HepG2 (cell line): ENCODE measurements around the gene C20orf96. TPM values are rescaled to one million over a fixed set of nuclear protein-coding genes. Genes with fewer than 3 reads are reported as not detected.
A peak's percentile ranks its signal among the peaks of the same experiment; 100 is the strongest.

Source experiments
- ATAC-seq: fragments of 200-7000 bp; cut with Tn5 transposase; 3 replicates; pipeline ENCODE4 v1.9.1; 2020; ENCODE audit warnings: mild to moderate bottlenecking, moderate library complexity
- BruUV-seq: library from RNA; stranded (reverse); fragments of 400-500 nt; replicated peaks from 2 replicates; lab custom pipeline; 2021; lab: Mats Ljungman, UMichigan
- CTCF ChIA-PET: fragments of 300-600 bp; formaldehyde crosslinking; extraction: SDS; loops from one replicate; lab custom pipeline; 2021; ENCODE audit warnings: low total read pairs, inconsistent platforms, low intra/inter-chr PET ratio; lab: Yijun Ruan, JAX
- POLR2A ChIA-PET: fragments of 350-600 bp; sonication (Branson Sonifier 250); formaldehyde crosslinking; loops from one replicate; lab custom pipeline; 2020; ENCODE audit warnings: antibody characterized with exemption, inconsistent platforms; lab: Yijun Ruan, JAX
- DNase-seq: peaks from one replicate; pipeline ENCODE4 v3.0.0-alpha.2; 2015; ENCODE audit warnings: low spot score
- FAIRE-seq: peaks from 3 replicates; lab custom pipeline; 2011; peaks lifted over from hg19 to GRCh38; lab: Jason Lieb, UNC
- H2AFZ ChIP-seq: one replicate; pipeline ENCODE4 v1.6.1; 2011; ENCODE audit warnings: low read length, inconsistent platforms
- H3K27ac ChIP-seq: fragments of 300-600 bp; 3 replicates; pipeline ENCODE4 v1.8.0; 2011; ENCODE audit warnings: mixed run types, mild to moderate bottlenecking, mixed read lengths, low read length, inconsistent platforms; ENCODE audit not compliant: insufficient read depth; ENCODE audit errors: extremely low read length
- H3K27me3 ChIP-seq, 2 experiments: fragments of 200-600 bp in 1 of 2; 2 replicates in 1 of 2; 3 replicates in 1 of 2; pipeline versions ENCODE4 v1.6.0 to v1.8.0; 2011; ENCODE audit warnings: low read length in 2 of 2, mild to moderate bottlenecking in 2 of 2, moderate library complexity in 2 of 2, inconsistent platforms in 1 of 2; ENCODE audit not compliant: insufficient read depth in 2 of 2, control insufficient read depth in 1 of 2
- H3K36me3 ChIP-seq, 2 experiments: fragments of 200-600 bp in 1 of 2; replicated peaks in 1 of 2; 2 replicates in 1 of 2; 3 replicates in 1 of 2; pipeline versions ENCODE4 v1.5.1 to v1.8.0; 2011; ENCODE audit warnings: low read length in 2 of 2, inconsistent platforms in 1 of 2; ENCODE audit not compliant: insufficient read depth in 2 of 2, control insufficient read depth in 1 of 2
- H3K4me1 ChIP-seq: 2 replicates; pipeline ENCODE4 v1.5.1; 2012; ENCODE audit warnings: low read length, inconsistent platforms; ENCODE audit not compliant: insufficient read depth
- H3K4me2 ChIP-seq: 2 replicates; pipeline ENCODE4 v1.6.0; 2011; ENCODE audit warnings: low read depth, low read length, inconsistent platforms
- H3K4me3 ChIP-seq, 3 experiments: fragments of 200-600 bp in 1 of 3; sonication (generic), shearing (Covaris generic) in 1 of 3; replicated peaks in 1 of 3; 2 replicates each; pipeline ENCODE4 v1.5.1; 2011 to 2016; ENCODE audit warnings: low read length in 3 of 3, inconsistent platforms in 2 of 3, low read depth in 2 of 3, mild to moderate bottlenecking in 2 of 3, control low read depth in 1 of 3, mixed read lengths in 1 of 3; ENCODE audit not compliant: insufficient read depth in 1 of 3
- H3K79me2 ChIP-seq: one replicate; pipeline ENCODE4 v1.6.1; 2011; ENCODE audit warnings: low read length, inconsistent platforms; ENCODE audit not compliant: insufficient read depth
- H3K9ac ChIP-seq: 2 replicates; pipeline ENCODE4 v1.6.0; 2011; ENCODE audit warnings: mild to moderate bottlenecking, low read depth, low read length, inconsistent platforms; ENCODE audit not compliant: insufficient read depth
- H3K9me3 ChIP-seq: 2 replicates; pipeline ENCODE4 v1.5.1; 2012; ENCODE audit warnings: mild to moderate bottlenecking, low read length
- H4K20me1 ChIP-seq: 2 replicates; pipeline ENCODE4 v1.6.0; 2011; ENCODE audit warnings: inconsistent platforms, mild to moderate bottlenecking, low read length, moderate library complexity; ENCODE audit not compliant: insufficient read depth
- CENPBD1 ChIP-seq: sonication (generic); formaldehyde crosslinking; IDR thresholded peaks from 2 replicates; pipeline ENCODE4 v1.8.0; 2022; ENCODE audit warnings: missing genetic modification reagents, low read depth, mild to moderate bottlenecking, borderline replicate concordance
- CTCF ChIP-seq: sonication (generic); formaldehyde crosslinking; IDR thresholded peaks from 2 replicates; pipeline ENCODE4 v1.5.0; 2020; ENCODE audit warnings: mild to moderate bottlenecking, missing genetic modification reagents, moderate library complexity
- PPARG ChIP-seq: conservative IDR thresholded peaks from 2 replicates; pipeline ENCODE4 v1.6.1; 2016; ENCODE audit warnings: missing biosample characterization, missing genetic modification reagents
- SMC3 ChIP-seq: IDR thresholded peaks from 2 replicates; pipeline ENCODE4 v1.6.1; 2011; ENCODE audit warnings: low read length, improper control_type of control experiment
- STAG1 ChIP-seq: sonication (generic); formaldehyde crosslinking; IDR thresholded peaks from 2 replicates; pipeline ENCODE4 v1.4.0; 2020; ENCODE audit warnings: missing genetic modification reagents
- YEATS4 ChIP-seq: sonication (generic); formaldehyde crosslinking; IDR thresholded peaks from 2 replicates; pipeline ENCODE4 v1.4.0; 2020; ENCODE audit warnings: missing genetic modification reagents, borderline replicate concordance
- ZNF326 ChIP-seq: sonication (generic); formaldehyde crosslinking; IDR thresholded peaks from 2 replicates; pipeline ENCODE4 v1.4.0; 2020; ENCODE audit warnings: missing genetic modification reagents, borderline replicate concordance
- ZSCAN12 ChIP-seq: sonication (generic); formaldehyde crosslinking; IDR thresholded peaks from 2 replicates; pipeline ENCODE4 v1.9.0; 2021; ENCODE audit warnings: mild to moderate bottlenecking, missing genetic modification reagents
- WGBS: methylation state at CpG from one replicate; pipeline ENCODE4 v1.1.6; 2017; ENCODE audit warnings: low lambda C conversion rate; 5-methylcytosine and 5-hydroxymethylcytosine counted together
- in situ Hi-C: cut with HindIII; loops from 2 replicates; pipeline ENCODE4 v1.10.0; 2017; ENCODE audit warnings: low pct_unique_long_range_greater_than_20kb; ENCODE audit not compliant: extremely low pct_ligation_motif_present
- intact Hi-C: fragments of 100-400 bp; cut with micrococcal nuclease; formaldehyde crosslinking; loops from one replicate; pipeline ENCODE4 v1.10.0; 2022; ENCODE audit not compliant: unreplicated experiment
- polyA plus RNA-seq, 8 experiments: library from polyadenylated mRNA; depleted of rRNA in 3 of 8; stranded (reverse) in 7 of 8; unstranded in 1 of 8; fragments of >200 nt; fragmentation: Illumina TruSeq in 4 of 8; extraction: Trizol in 4 of 8; gene quantifications; 2 replicates each; pipeline versions ENCODE4 v1.2.1 to v1.2.3, GENCODE V29; 2011 to 2016; ENCODE audit warnings: low read depth in 4 of 8, missing spikeins in 1 of 8, mixed read lengths in 1 of 8; ENCODE audit not compliant: insufficient read depth in 1 of 8
- total RNA-seq, 5 experiments: library from RNA; depleted of rRNA; stranded (reverse); fragments of >200 nt; fragmentation: Illumina TruSeq; extraction: Trizol; gene quantifications; 2 replicates each; pipeline ENCODE4 v1.2.3, GENCODE V29; 2016; ENCODE audit warnings: low read depth in 1 of 5

Gene C20orf96
- total and polyA plus RNA-seq, 2 of the 13 experiments (the other 11 are each of a cell fraction or from before 2014, with no cell fraction given) = 3.8 to 20.6 TPM

- TF ChIP-seq YEATS4 (CRISPR knock-in tag) = no peak
- TF ChIP-seq ZNF326 (CRISPR knock-in tag) = no peak
- TF ChIP-seq ZSCAN12 (CRISPR knock-in tag) = no peak
- TF ChIP-seq PPARG = no peak
- TF ChIP-seq CTCF (CRISPR knock-in tag) = peak; percentile 52
- no peak for TF ChIP-seq CENPBD1 (CRISPR knock-in tag)
- TF ChIP-seq STAG1 (CRISPR knock-in tag) = peak; percentile 58
- peak; percentile 14; the same call in 1 of the 2 replicates for TF ChIP-seq SMC3
- Histone ChIP-seq H3K27ac (no peak overlapping the region), H3K9ac (no peak overlapping the region), H3K9me3 (no peaks in the 10 kb centered on the region), H3K36me3 (no peaks in the 10 kb centered on the region), H3K4me1 (no peaks in the 10 kb centered on the region), H3K27me3 (peaks cover 2 to 11% of the 10 kb centered on the region in 2 experiments; a peak in 3 of 5 replicates), H2AFZ (no peak overlapping the region), H3K4me2 (no peak overlapping the region), H4K20me1 (no peaks in the 10 kb centered on the region), H3K4me3 (no peak overlapping the region), H3K79me2 (no peaks in the 10 kb centered on the region)
- BruUV-seq = no TSS peak
- no peak for FAIRE-seq
- ATAC-seq = peak; percentile 77
- intact Hi-C loops = no loop called here
- CTCF ChIA-PET = no interaction called here
- in situ Hi-C loops = no loop called here
- no peak for DNase-seq
- POLR2A ChIA-PET = no interaction called here
- WGBS = 5% methylated on average over 1 of the region's 1 CpG
Observed at GRCh38 chr20:235891-236290, 54.7 kb downstream of the C20orf96 start.
